Cardiac muscle cell (in vitro differentiated cells and primary cell): ENCODE data around the gene KLHDC8B. TPM values are rescaled to one million over a fixed set of nuclear protein-coding genes. Genes with fewer than 3 reads are reported as not detected.

Experiments used
- DNase-seq, 2 donors: peaks; one replicate each; pipeline versions ENCODE4 v3.0.0 to v3.0.0-alpha.2; 2010 to 2017; ENCODE audit warnings: low read depth in 1 of 2, low spot score in 1 of 2
- H3K27ac ChIP-seq: fragments of 200-600 bp; sonication (generic); 2 replicates; pipeline ENCODE4 v1.5.1; 2016
- H3K27me3 ChIP-seq: fragments of 200-600 bp; sonication (generic); 2 replicates; pipeline ENCODE4 v1.6.0; 2016; ENCODE audit warnings: control low read depth
- H3K36me3 ChIP-seq: fragments of 200-600 bp; sonication (generic); 2 replicates; pipeline ENCODE4 v1.5.1; 2016; ENCODE audit warnings: control low read depth
- H3K4me1 ChIP-seq: fragments of 200-600 bp; sonication (generic); 2 replicates; pipeline ENCODE4 v1.8.1; 2017; ENCODE audit warnings: low read depth, mild to moderate bottlenecking, mixed run types
- H3K4me3 ChIP-seq: fragments of 200-600 bp; sonication (generic); 2 replicates; pipeline ENCODE4 v1.5.1; 2016; ENCODE audit warnings: mild to moderate bottlenecking
- H3K9me3 ChIP-seq: fragments of 200-600 bp; sonication (generic); 2 replicates; pipeline ENCODE4 v1.5.1; 2017; ENCODE audit warnings: low read depth, mild to moderate bottlenecking, control low read depth
- polyA plus RNA-seq: library from polyadenylated mRNA; unstranded; fragments of >200 nt; fragmentation: Nextera tagmentation; extraction: Ambion mirVana; gene quantifications from 2 replicates; pipeline ENCODE4 v1.2.1, GENCODE V29; 2016
- total RNA-seq: library from RNA; depleted of rRNA; stranded (reverse); fragments of >200 nt; gene quantifications from 2 replicates; pipeline ENCODE4 v1.2.3, GENCODE V29; 2016
- TF ChIP-seq, protein P1 (sequence below): IDR thresholded peaks from 2 replicates; pipeline ENCODE4 v1.5.1; 2012; ENCODE audit warnings: low read depth, mild to moderate bottlenecking, low read length

The KLHDC8B gene
- total and polyA plus RNA-seq, 2 experiments from 2014 or later = 158 to 188 TPM

DNA sequence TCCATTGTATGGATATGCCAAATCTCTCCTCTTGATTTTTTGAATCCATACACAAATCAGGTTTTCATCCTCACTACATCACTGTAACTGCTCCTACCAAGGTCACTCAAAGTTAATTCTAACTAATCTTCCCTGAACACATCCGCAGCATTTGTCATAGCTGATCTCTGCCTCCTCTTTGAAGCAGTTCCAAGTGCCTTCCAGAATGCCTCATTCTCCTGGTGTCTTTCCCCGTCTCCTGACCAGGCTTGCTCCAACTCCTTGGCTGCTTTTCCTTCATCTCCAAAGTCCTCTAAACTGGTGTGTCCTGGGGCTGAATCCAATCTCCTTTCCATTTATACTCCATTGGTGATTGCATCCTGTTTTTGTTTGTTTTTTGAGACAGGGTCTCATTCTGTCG lies 26.8 kb downstream of the KLHDC8B start:
- Histone ChIP-seq H3K36me3 (no peaks in the 10 kb centered on the region), H3K27me3 (no peaks in the 10 kb centered on the region), H3K9me3 (no peaks in the 10 kb centered on the region), H3K27ac (no peak overlapping the region), H3K4me1 (no peaks in the 10 kb centered on the region), H3K4me3 (no peak overlapping the region)
- TF ChIP-seq, protein P1, sequence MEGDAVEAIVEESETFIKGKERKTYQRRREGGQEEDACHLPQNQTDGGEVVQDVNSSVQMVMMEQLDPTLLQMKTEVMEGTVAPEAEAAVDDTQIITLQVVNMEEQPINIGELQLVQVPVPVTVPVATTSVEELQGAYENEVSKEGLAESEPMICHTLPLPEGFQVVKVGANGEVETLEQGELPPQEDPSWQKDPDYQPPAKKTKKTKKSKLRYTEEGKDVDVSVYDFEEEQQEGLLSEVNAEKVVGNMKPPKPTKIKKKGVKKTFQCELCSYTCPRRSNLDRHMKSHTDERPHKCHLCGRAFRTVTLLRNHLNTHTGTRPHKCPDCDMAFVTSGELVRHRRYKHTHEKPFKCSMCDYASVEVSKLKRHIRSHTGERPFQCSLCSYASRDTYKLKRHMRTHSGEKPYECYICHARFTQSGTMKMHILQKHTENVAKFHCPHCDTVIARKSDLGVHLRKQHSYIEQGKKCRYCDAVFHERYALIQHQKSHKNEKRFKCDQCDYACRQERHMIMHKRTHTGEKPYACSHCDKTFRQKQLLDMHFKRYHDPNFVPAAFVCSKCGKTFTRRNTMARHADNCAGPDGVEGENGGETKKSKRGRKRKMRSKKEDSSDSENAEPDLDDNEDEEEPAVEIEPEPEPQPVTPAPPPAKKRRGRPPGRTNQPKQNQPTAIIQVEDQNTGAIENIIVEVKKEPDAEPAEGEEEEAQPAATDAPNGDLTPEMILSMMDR = no peak
- no peak for DNase-seq

DNA sequence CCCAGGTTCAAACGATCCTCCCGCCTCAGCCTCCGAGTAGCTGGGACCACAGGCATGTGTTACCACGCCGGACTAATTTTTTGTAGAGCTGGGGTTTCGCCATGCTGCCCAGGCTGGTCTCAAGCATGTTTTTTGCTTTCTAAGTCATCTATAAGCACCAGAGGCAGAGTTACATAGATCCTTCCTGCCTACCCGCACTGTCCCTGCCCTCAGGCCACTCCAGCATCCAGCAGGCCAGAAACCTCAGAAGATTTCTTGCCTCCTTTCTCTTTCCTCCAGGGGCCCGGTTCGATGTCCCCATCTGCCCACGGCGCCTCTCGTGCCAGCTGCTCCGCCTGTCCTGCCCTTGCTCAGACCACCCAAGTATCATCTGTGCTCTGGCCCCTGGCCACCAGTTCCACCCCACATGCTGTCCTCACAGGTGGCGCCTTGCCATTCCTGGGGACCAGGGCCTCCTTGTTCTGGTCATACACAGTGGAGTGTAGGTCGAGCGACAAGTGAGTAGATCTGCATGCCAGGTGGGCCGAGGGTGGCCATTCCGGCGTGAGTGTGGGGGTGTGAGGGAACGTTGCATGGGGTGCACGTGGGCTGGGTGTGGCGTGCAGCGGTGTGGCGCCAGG lies 27.3 kb downstream of the KLHDC8B start:
- H3K4me3 ChIP-seq = no peak overlapping the region
- no peaks in the 10 kb centered on the region for H3K9me3 ChIP-seq
- H3K27ac ChIP-seq = no peak overlapping the region
- DNase-seq = no peak
- H3K27me3 ChIP-seq = no peaks in the 10 kb centered on the region
- H3K4me1 ChIP-seq = no peaks in the 10 kb centered on the region
- no peaks in the 10 kb centered on the region for H3K36me3 ChIP-seq
- TF ChIP-seq, protein P1 = no peak

DNA sequence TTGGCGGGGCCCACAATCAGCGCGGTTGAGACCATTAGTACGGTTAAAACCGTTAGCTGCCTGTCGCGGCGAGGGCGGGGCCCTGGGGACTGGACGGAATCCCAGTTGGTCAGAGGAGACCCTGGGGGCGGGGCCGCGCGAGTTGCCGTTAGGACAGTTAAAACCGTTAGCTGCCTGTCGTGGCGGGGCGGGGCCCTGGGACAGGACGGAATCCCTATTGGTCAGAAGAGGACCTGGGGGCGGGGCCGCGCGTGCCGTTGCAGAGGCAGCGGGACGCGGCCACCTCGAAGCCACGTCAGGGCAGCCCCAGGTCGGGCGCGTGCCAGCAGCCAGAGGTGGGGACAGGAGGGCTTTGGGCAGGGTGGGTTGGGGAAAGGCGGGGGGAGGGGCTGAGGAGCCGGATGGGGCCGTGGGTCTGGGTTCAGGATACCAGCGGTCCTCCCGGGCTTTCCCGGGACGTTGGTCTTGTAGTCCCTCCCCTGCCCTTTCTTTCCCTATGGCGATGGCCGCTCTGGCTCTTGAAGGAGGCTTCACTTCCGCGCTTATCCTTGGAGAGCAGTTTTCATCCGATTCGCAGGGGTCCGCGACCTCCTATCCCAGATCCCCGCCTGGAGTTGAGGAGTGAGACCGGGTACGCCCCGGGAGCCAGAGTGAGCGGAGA lies 28.0 kb downstream of the KLHDC8B start:
- TF ChIP-seq, protein P1 = no peak
- H3K27ac ChIP-seq = no peak overlapping the region
- H3K4me3 ChIP-seq = no peak overlapping the region
- H3K27me3 ChIP-seq = no peaks in the 10 kb centered on the region
- H3K4me1 ChIP-seq = no peaks in the 10 kb centered on the region
- H3K36me3 ChIP-seq = no peaks in the 10 kb centered on the region
- DNase-seq = peak in 1 of 2 donors; percentile 94
- H3K9me3 ChIP-seq = no peaks in the 10 kb centered on the region

DNA sequence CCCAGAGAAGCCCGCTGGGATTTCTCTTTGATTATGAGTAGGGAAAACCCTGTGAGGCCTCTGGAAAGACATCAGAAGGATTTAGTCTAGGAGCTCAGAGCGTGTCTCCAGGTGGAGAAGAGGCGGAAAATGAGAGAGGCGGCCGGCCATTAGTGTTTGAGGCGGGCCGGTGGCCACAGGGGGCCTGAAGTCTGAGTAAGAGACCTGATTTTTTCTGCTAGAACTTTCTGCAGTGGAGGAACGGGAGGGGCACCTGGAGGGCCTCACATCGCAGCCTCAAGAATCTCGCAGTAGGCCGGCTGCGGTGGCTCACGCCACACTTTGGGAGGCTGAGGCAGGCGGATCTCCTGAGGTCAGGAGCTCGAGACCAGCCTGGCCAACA lies 28.5 kb downstream of the KLHDC8B start:
- H3K4me1 ChIP-seq = no peaks in the 10 kb centered on the region
- TF ChIP-seq, protein P1 = no peak
- no peak overlapping the region for H3K27ac ChIP-seq
- H3K4me3 ChIP-seq = no peak overlapping the region
- peak in 1 of 2 donors; percentile 35 for DNase-seq
- no peaks in the 10 kb centered on the region for H3K36me3 ChIP-seq
- no peaks in the 10 kb centered on the region for H3K27me3 ChIP-seq
- no peaks in the 10 kb centered on the region for H3K9me3 ChIP-seq

DNA sequence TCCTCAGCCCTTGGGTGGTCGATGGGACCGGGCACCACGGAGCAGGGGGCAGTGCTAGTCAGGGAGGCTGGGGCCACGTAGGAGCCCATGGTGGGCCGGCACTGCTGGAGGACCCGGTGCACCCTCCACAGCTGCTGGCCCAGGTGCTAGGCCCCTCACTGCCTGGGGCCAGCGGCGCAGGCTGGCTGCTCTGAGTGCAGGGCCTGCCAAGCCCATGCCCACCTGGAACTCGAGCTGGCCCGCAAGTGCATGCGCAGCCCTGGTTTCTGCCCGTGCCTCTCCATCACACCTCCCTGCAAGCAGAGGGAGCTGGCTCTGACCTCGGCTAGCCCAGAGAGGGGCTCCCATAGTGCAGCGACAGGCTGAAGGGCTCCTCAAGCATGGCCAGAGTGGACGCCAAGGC lies 42.1 kb downstream of the KLHDC8B start:
- TF ChIP-seq, protein P1 = no peak

More for the DNA sequence above, 42.1 kb downstream of the KLHDC8B start:
- Histone ChIP-seq H3K4me3 (no peak overlapping the region), H3K9me3 (no peaks in the 10 kb centered on the region), H3K27me3 (no peaks in the 10 kb centered on the region), H3K4me1 (no peaks in the 10 kb centered on the region), H3K27ac (no peak overlapping the region), H3K36me3 (no peaks in the 10 kb centered on the region)
- no peak for DNase-seq
